ENCODE measurements around the gene XRCC3.

The XRCC3 gene

DNA sequence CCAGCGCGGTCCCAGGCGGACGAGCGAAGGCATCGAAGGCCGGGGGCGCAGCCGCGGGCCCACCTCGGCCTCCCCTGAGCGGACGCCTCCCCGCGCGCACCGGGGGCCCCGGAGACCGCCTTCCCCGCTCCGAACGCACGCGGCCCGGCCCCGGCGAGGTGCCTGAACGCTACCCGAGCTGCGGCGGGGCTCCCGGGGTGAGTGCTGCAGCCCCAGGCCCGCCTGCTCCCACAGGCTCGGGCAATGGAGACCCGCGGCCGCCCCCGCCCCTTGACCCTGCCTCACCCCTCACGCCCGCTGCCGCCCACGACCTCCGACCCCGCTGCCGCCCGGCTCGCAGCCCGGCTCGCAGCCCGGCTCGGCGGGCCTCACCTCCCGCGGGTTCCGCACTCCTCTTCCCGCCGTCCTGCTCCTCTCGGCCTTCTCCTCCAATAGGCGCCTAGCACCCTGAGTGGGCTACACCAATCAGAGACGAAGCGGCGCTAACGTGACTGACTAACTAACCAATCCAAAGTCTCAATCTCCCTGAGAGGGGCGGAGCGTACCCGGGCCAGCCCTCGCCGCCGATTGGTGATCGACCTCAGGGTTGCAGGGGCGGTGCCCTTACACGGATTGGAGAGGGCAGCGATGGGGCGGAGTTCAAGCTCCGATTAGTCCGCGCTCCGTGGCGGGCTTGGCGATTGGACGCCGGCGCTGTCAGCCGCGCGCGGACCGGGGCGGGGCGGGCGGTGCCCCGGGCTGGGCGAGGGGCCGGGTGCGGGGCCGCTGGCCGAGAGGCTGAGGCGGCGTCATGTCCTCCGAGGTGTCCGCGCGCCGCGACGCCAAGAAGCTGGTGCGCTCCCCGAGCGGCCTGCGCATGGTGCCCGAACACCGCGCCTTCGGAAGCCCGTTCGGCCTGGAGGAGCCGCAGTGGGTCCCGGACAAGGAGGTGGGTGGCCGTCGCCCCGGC is at the start of gene XRCC3, which contains the start of gene ZFYVE21:
TSS of gene XRCC3 (minus strand) at position 400 of the 949 bp plus-strand sequence. CDS start 4,364 bp downstream, outside the sequence.
TSS of gene ZFYVE21 (plus strand) at position 759 of the 949 bp plus-strand sequence. CDS start at position 791, 32 bp downstream.
- H3K9ac ChIP-seq (ENCODE audit: low read length in 5 of 5), result peak within 1 kb of the TSS in 4 of 5 donors; percentile 76 to 82 (median 78)
- H3K27ac ChIP-seq (ENCODE audit: low read depth, low read length), result no peak within 1 kb of the TSS
- H3K4me3 ChIP-seq (ENCODE audit: low read depth in 1 of 5, low read length in 5 of 5), result peak within 1 kb of the TSS in 4 of 5 donors; percentile 68 to 80 (median 72)
- peaks cover 11 to 65% (median 57%) of the 10 kb centered on the region in 5 donors for H3K4me1 ChIP-seq (ENCODE audit: control insufficient read depth in 5 of 5, insufficient read depth in 5 of 5, low read length in 5 of 5)
- H3K9me3 ChIP-seq (ENCODE audit: control insufficient read depth in 5 of 5, low read length in 5 of 5), result no peaks in the 10 kb centered on the region
- no peaks in the 10 kb centered on the region for H3K36me3 ChIP-seq (ENCODE audit: control insufficient read depth in 5 of 5, insufficient read depth in 5 of 5, low read length in 5 of 5)
- no peaks in the 10 kb centered on the region for H3K27me3 ChIP-seq (ENCODE audit: control insufficient read depth in 5 of 5, insufficient read depth in 4 of 5, low read length in 5 of 5)

GRCh38 chr14:103763730-103764488 is 48.7 kb upstream of the XRCC3 start:
- H3K4me1 ChIP-seq (ENCODE audit: control insufficient read depth in 5 of 5, insufficient read depth in 5 of 5, low read length in 5 of 5), result peaks cover 0 to 2% (median 0%) of the 10 kb centered on the region in 5 donors
- H3K4me3 ChIP-seq (ENCODE audit: low read depth in 1 of 5, low read length in 5 of 5), result no peak overlapping the region
- no peak overlapping the region for H3K27ac ChIP-seq (ENCODE audit: low read depth, low read length)
- peaks cover 0 to 6% (median 5%) of the 10 kb centered on the region in 5 donors for H3K36me3 ChIP-seq (ENCODE audit: control insufficient read depth in 5 of 5, insufficient read depth in 5 of 5, low read length in 5 of 5)
- H3K9me3 ChIP-seq (ENCODE audit: control insufficient read depth in 5 of 5, low read length in 5 of 5), result peaks cover 0 to 2% (median 0%) of the 10 kb centered on the region in 5 donors
- H3K27me3 ChIP-seq (ENCODE audit: control insufficient read depth in 5 of 5, insufficient read depth in 4 of 5, low read length in 5 of 5), result no peaks in the 10 kb centered on the region
- H3K9ac ChIP-seq (ENCODE audit: low read length in 5 of 5), result no peak overlapping the region

DNA sequence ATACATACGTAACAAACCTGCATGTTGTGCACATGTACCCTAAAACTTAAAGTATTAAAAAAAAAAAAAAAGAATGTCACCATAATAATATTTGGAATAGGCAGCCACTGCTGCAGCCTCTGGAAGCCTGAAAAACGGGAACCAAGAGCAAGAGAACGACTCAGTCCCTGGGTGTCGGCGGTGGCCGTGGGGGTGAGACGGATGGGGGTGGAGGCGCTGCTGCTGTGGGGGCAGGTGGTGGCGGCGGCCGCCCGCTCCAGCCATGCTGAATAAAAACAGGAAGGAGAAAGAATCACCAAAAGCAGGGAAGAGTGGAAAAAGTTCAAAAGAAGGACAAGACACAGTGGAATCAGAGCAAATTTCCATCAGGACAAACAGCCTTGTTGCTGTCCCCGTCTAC is 47.3 kb upstream of the XRCC3 start:
- Histone ChIP-seq H3K36me3 (ENCODE audit: control insufficient read depth in 5 of 5, insufficient read depth in 5 of 5, low read length in 5 of 5) (peaks cover 0 to 6% (median 5%) of the 10 kb centered on the region in 5 donors), H3K27me3 (ENCODE audit: control insufficient read depth in 5 of 5, insufficient read depth in 4 of 5, low read length in 5 of 5) (no peaks in the 10 kb centered on the region), H3K9ac (ENCODE audit: low read length in 5 of 5) (no peak overlapping the region), H3K27ac (ENCODE audit: low read depth, low read length) (no peak overlapping the region), H3K4me3 (ENCODE audit: low read depth in 1 of 5, low read length in 5 of 5) (no peak overlapping the region), H3K4me1 (ENCODE audit: control insufficient read depth in 5 of 5, insufficient read depth in 5 of 5, low read length in 5 of 5) (peaks cover 0 to 2% (median 0%) of the 10 kb centered on the region in 5 donors), H3K9me3 (ENCODE audit: control insufficient read depth in 5 of 5, low read length in 5 of 5) (peaks cover 0 to 2% (median 0%) of the 10 kb centered on the region in 5 donors)

GRCh38 chr14:103762036-103762435 is 46.8 kb upstream of the XRCC3 start:
- no peak overlapping the region for H3K4me3 ChIP-seq (ENCODE audit: low read depth in 1 of 5, low read length in 5 of 5)
- no peaks in the 10 kb centered on the region for H3K27me3 ChIP-seq (ENCODE audit: control insufficient read depth in 5 of 5, insufficient read depth in 4 of 5, low read length in 5 of 5)
- H3K4me1 ChIP-seq (ENCODE audit: control insufficient read depth in 5 of 5, insufficient read depth in 5 of 5, low read length in 5 of 5), result peaks cover 0 to 2% (median 0%) of the 10 kb centered on the region in 5 donors
- H3K9ac ChIP-seq (ENCODE audit: low read length in 5 of 5), result no peak overlapping the region
- no peak overlapping the region for H3K27ac ChIP-seq (ENCODE audit: low read depth, low read length)
- peaks cover 0 to 6% (median 5%) of the 10 kb centered on the region in 5 donors for H3K36me3 ChIP-seq (ENCODE audit: control insufficient read depth in 5 of 5, insufficient read depth in 5 of 5, low read length in 5 of 5)
- peaks cover 0 to 2% (median 0%) of the 10 kb centered on the region in 5 donors for H3K9me3 ChIP-seq (ENCODE audit: control insufficient read depth in 5 of 5, low read length in 5 of 5)

DNA sequence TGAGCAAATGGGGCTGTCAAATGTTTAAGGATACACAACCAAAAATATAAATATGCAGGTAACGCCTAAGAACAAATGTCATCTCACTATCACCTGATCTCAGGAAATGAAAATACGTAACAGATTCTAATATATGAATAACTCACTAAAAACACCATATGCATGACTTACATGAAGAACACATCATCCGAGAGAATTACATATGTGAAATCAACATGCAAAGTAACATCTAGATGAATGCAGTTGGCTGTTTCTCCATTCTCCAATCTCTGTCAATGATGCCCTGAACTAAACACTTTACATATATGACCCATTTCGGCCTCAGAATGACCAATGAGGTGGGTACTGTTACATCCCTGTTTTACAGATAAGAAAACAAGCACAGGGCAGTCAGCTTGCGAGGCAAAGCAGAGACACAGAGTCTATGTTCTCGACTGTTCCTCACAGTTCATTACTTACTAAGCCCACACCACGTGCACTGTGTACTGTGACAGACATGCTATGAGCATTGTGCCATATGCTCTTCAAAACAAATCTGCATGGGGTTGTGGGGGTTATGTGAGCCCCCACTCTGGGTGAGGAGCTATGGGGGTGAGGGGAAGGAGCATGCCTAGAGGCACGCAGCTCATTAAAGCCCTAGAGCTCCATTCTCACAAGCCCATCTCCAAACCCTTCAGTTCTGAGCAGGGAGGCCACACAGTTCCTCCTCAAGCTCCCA is 43.0 kb upstream of the XRCC3 start:
- Histone ChIP-seq H3K9me3 (ENCODE audit: control insufficient read depth in 5 of 5, low read length in 5 of 5) (no peaks in the 10 kb centered on the region), H3K4me1 (ENCODE audit: control insufficient read depth in 5 of 5, insufficient read depth in 5 of 5, low read length in 5 of 5) (peaks cover 0 to 6% (median 0%) of the 10 kb centered on the region in 5 donors), H3K27me3 (ENCODE audit: control insufficient read depth in 5 of 5, insufficient read depth in 4 of 5, low read length in 5 of 5) (no peaks in the 10 kb centered on the region), H3K27ac (ENCODE audit: low read depth, low read length) (no peak overlapping the region), H3K36me3 (ENCODE audit: control insufficient read depth in 5 of 5, insufficient read depth in 5 of 5, low read length in 5 of 5) (peaks cover 0 to 3% (median 0%) of the 10 kb centered on the region in 5 donors), H3K9ac (ENCODE audit: low read length in 5 of 5) (no peak overlapping the region), H3K4me3 (ENCODE audit: low read depth in 1 of 5, low read length in 5 of 5) (no peak overlapping the region)

DNA sequence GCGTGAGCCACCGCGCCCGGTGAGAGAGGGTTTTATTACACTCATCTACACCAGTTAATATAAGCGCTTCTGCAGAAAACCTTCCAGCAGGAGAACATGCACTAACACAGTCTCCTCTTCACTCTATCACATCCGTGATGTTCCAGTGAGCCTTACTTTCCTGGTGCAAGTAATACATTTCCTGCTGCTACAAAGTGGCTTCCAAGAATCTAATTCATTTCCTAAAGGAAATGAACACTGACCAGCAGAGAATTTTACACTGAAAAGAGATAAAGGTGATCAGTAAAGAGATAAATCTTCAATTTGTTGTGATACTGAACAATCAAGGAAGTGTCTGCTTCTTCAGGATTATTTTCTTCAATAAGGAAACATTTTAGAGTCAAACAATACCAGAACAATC is 39.8 kb upstream of the XRCC3 start:
- Histone ChIP-seq H3K9me3 (ENCODE audit: control insufficient read depth in 5 of 5, low read length in 5 of 5) (no peaks in the 10 kb centered on the region), H3K4me3 (ENCODE audit: low read depth in 1 of 5, low read length in 5 of 5) (no peak overlapping the region), H3K9ac (ENCODE audit: low read length in 5 of 5) (no peak overlapping the region), H3K4me1 (ENCODE audit: control insufficient read depth in 5 of 5, insufficient read depth in 5 of 5, low read length in 5 of 5) (peaks cover 0 to 6% (median 0%) of the 10 kb centered on the region in 5 donors), H3K27ac (ENCODE audit: low read depth, low read length) (no peak overlapping the region), H3K36me3 (ENCODE audit: control insufficient read depth in 5 of 5, insufficient read depth in 5 of 5, low read length in 5 of 5) (peaks cover 0 to 7% (median 3%) of the 10 kb centered on the region in 5 donors), H3K27me3 (ENCODE audit: control insufficient read depth in 5 of 5, insufficient read depth in 4 of 5, low read length in 5 of 5) (no peaks in the 10 kb centered on the region)

DNA sequence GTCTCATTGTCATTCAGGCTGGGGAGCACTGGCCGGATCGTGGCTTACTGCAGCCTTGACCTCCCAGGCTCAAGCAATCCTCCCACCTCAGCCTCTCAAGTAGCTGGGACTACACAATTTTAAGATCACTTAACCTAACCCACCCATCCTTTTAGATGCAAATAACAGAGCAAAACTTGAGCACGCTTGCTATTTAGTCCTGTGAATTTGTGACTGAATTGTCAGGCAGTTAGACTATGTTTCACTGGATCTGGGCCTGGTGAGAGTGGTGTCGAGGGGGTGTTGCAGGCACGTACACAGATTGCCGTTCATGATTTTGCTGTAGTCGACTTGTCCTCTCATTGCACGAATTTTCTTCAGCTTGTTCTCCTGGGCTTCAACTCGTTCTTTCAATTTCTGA is 38.5 kb upstream of the XRCC3 start:
- Histone ChIP-seq H3K27me3 (ENCODE audit: control insufficient read depth in 5 of 5, insufficient read depth in 4 of 5, low read length in 5 of 5) (no peaks in the 10 kb centered on the region), H3K36me3 (ENCODE audit: control insufficient read depth in 5 of 5, insufficient read depth in 5 of 5, low read length in 5 of 5) (peaks cover 0 to 12% (median 10%) of the 10 kb centered on the region in 5 donors), H3K4me1 (ENCODE audit: control insufficient read depth in 5 of 5, insufficient read depth in 5 of 5, low read length in 5 of 5) (peaks cover 0 to 6% (median 0%) of the 10 kb centered on the region in 5 donors), H3K9ac (ENCODE audit: low read length in 5 of 5) (no peak overlapping the region), H3K4me3 (ENCODE audit: low read depth in 1 of 5, low read length in 5 of 5) (no peak overlapping the region), H3K27ac (ENCODE audit: low read depth, low read length) (no peak overlapping the region), H3K9me3 (ENCODE audit: control insufficient read depth in 5 of 5, low read length in 5 of 5) (no peaks in the 10 kb centered on the region)

GRCh38 chr14:103749860-103750259 is 34.6 kb upstream of the XRCC3 start:
- no peak overlapping the region for H3K4me3 ChIP-seq (ENCODE audit: low read depth in 1 of 5, low read length in 5 of 5)

DNA sequence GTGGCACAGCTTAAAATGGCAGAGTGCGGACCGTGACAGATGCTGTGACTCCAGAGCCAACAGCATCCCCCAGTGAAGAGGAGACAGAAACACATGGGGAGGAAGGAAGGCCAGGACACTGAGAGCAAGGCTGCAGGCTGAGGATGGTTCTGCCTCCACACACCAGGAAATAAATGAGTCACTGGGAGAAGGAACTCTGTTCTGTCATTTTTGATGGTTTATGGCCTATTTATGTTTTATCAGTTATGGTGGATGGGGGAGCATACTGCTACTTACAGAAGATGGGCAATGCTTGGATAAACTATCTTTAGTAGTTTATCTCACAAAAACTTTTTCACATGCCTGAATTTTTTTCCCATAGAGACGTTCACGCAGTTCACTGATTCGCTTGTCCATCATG is 34.2 kb upstream of the XRCC3 start:
- Histone ChIP-seq H3K9ac (ENCODE audit: low read length in 5 of 5) (no peak overlapping the region), H3K9me3 (ENCODE audit: control insufficient read depth in 5 of 5, low read length in 5 of 5) (no peaks in the 10 kb centered on the region), H3K36me3 (ENCODE audit: control insufficient read depth in 5 of 5, insufficient read depth in 5 of 5, low read length in 5 of 5) (peaks cover 0 to 29% (median 24%) of the 10 kb centered on the region in 5 donors), H3K27ac (ENCODE audit: low read depth, low read length) (no peak overlapping the region), H3K27me3 (ENCODE audit: control insufficient read depth in 5 of 5, insufficient read depth in 4 of 5, low read length in 5 of 5) (no peaks in the 10 kb centered on the region), H3K4me3 (ENCODE audit: low read depth in 1 of 5, low read length in 5 of 5) (no peak overlapping the region), H3K4me1 (ENCODE audit: control insufficient read depth in 5 of 5, insufficient read depth in 5 of 5, low read length in 5 of 5) (no peaks in the 10 kb centered on the region)

More at GRCh38 chr14:103749860-103750259, 34.6 kb upstream of the XRCC3 start:
- H3K36me3 ChIP-seq (ENCODE audit: control insufficient read depth in 5 of 5, insufficient read depth in 5 of 5, low read length in 5 of 5), result peaks cover 0 to 25% (median 23%) of the 10 kb centered on the region in 5 donors
- no peaks in the 10 kb centered on the region for H3K27me3 ChIP-seq (ENCODE audit: control insufficient read depth in 5 of 5, insufficient read depth in 4 of 5, low read length in 5 of 5)
- H3K27ac ChIP-seq (ENCODE audit: low read depth, low read length), result no peak overlapping the region
- H3K9me3 ChIP-seq (ENCODE audit: control insufficient read depth in 5 of 5, low read length in 5 of 5), result no peaks in the 10 kb centered on the region
- H3K9ac ChIP-seq (ENCODE audit: low read length in 5 of 5), result no peak overlapping the region
- H3K4me1 ChIP-seq (ENCODE audit: control insufficient read depth in 5 of 5, insufficient read depth in 5 of 5, low read length in 5 of 5), result no peaks in the 10 kb centered on the region

Data from subcutaneous abdominal adipose tissue (tissue), 5 donors.